Dermis blood vessel endothelial cell (primary cell): Measurements from ENCODE around the gene MTSS2. TPM values are rescaled to one million over a fixed set of nuclear protein-coding genes. Genes with fewer than 3 reads are reported as not detected.
A peak's percentile ranks its signal among the peaks of the same experiment; 100 is the strongest.

Experiments used
- DNase-seq: peaks from one replicate; pipeline ENCODE4 v3.0.0; 2010
- total RNA-seq: library from RNA; depleted of rRNA; stranded (reverse); fragments of >200 nt; gene quantifications from 2 replicates; pipeline ENCODE4 v1.2.3, GENCODE V29; 2014

MTSS2 gene
- total RNA-seq, 1 donor from 2014 or later: 20.6 TPM

DNA sequence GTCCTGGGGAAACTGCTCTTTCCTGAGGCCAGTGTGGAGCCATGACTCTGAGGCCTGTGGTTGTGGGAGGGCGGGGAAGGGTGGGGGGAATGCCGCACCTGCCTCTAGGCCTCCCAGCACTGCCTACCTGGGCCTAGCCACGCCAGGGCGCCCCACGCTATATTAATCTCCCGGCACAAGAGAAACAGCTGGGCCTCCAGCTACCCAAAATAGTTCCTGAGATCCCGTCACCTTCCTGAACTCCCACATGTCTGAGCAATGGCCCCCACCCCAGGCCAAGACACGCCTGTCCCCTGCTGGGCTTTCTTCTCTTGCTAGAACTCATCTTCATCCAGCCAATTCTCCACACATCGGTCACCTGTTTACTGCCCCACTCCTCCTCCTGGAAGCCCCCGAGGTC lies 13.0 kb upstream of the MTSS2 start:
- no peak for DNase-seq

DNA sequence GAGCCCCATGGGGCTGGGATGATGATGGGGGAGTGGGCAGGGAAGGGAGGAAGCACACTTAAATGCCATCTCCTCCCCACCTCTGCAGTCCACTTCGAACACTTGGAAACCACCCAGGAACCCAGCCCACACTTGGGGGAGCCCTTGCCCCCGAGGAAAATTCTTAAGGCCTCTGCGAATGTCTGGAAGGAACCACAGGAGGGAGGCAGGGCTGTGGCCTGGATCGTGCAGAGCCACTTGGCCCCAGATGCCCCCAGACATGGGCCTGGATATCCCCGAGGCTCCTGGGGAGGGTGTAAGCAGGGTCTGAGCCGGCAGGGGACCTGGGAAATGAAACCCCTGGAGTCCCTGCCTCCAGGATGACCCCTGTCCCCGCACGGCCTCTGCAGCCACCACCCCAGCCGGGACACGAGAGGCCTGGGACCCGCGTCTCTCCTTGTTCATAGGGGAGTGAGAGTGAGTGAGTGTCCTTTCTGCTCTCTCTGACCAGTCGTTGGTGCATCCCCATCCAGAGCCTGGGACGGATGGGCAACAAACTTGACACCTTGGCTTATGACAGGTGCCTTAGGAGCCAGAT lies 11.8 kb upstream of the MTSS2 start:
- DNase-seq: no peak

DNA sequence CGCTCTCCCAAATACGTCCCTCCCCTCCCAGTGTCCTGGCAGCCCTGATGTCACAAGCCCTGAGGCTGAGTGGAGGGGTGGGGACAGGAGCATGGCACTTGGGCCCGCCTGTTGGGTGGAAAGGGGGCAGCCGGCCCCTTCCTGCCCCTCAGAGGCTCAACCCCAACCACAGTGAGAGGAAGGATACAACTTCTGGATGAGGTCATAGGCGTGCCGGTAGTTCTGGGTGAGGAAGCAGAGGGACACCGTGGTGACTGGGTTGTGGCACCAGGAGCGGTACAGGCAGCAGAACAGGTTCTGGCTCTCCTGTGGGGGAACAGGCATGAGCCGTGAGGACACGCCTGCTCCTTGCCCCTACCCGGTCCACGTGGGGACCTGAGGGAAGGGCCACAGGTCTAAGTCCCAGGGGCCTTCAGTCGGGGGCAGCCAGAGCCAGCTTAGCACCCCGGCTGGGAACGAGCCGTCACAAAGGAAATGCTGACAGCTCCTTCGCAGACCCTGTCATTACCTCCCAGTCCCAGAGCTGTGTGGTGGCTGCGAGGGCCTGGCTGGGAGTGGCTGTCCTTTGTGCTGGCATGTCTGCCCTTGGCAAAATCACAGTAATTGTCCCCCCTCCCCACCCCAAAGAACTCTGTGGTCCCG lies 11.2 kb upstream of the MTSS2 start:
- no peak for DNase-seq

DNA sequence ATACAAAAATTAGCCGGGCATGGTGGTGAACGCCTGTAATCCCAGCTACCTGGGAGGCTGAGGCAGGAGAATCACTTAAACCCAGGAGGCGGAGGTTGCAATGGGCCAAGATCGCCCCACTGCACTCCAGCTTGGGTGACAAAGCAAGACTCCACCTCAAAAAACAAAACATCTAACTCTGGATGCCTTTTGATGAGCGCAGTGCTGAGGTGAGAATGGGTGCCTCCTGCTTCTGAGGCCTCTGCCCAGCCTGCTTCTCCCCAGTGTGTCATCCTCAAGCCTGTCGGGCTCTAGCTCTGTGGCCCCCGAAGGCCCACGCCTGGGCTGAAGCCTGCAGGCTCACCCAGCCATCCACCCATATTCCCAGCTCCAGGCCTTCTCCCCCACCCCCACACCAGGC lies 10.5 kb upstream of the MTSS2 start:
- DNase-seq: no peak

DNA sequence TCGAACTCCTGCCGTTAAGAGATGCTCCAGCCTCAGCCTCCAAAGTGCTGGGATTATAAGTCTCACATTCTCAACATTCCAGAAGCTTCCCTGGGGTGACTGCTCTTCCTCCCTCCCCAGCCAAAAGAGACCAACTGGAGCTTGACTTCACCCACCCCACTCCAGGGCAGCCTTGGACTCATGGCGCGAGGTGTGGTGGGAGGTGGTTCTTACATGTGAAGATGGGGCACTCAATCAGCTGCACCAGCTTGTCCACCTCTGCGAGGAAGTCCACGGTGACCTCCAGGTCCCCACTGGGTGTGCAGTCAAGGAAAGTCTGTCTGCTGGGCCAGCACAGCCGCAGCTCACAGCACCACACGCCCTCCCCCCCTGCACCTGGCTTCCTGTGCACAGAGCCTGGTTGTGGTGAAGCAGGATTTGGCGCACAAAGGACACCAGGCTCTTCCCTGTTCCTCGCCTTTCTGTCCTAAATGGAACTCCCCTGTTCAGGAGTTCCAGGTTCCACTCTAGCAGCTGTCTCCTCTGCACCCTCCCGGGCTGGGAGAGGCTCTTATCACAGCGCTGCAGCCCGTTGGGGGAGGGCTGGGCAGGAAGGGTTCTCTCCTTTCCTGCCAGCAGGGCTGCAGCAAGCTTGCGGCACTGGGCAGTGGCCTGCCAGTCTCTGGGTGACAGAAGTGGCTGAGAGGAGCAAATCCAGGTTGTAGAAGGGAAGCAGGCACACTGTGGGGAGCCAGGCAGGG lies 9.6 kb upstream of the MTSS2 start:
- DNase-seq: peak; percentile 78

DNA sequence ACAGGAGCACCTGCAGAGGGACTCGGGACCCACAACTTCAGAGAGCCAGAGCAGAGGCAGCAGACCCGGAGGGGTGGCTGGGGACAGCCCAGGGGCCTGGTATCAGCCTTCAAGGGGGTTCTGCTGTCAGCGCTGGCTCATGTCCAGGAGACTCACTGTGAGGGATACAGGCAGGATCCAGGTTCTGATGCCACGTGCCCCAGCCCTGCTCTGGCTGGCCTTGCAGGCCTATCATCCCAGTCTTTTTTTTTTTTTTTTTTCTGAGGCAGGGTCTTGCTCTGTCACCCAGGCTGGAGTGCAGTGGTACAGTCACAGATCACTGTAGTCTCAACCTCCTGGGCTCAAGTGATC lies 9.0 kb upstream of the MTSS2 start:
- no peak for DNase-seq

DNA sequence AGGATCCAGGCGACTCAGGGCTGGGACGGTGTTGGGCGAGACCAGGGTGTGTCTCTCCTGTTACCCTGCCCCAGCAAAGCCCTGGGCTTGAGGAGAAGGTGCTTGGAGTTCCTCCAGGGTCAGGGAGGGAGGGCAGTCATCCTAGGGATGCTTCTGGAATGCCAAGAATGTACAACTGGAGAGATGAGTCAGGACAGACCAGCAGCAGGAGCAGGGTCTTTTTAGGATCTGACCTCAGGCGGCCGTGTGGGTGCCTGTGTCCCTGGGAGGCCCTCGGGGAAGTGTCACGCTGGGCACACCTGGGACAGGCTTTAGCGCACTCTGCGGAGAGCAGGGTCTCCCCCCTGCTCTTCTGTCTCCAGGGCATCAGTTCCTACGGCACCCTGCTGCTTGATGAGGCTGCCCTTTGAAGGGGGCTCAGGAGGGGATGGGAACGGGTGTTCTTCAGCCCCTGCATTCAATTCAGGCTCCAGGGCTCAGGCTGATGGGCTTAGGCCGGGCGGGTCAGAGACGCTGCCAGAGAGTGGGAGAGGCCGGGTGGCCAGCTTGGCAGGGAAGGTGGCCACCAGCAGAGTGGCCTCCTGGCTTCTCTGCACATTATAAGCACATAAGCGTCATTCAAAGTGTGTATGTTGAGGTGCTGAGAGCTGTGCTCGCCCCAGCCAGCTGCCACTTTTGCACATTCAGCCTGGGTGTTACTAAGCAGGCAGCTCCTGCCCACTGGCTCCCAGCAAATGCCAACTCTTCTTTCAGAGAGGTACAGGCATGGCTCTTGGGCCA lies 8.4 kb upstream of the MTSS2 start:
- DNase-seq: peak; percentile 65

DNA sequence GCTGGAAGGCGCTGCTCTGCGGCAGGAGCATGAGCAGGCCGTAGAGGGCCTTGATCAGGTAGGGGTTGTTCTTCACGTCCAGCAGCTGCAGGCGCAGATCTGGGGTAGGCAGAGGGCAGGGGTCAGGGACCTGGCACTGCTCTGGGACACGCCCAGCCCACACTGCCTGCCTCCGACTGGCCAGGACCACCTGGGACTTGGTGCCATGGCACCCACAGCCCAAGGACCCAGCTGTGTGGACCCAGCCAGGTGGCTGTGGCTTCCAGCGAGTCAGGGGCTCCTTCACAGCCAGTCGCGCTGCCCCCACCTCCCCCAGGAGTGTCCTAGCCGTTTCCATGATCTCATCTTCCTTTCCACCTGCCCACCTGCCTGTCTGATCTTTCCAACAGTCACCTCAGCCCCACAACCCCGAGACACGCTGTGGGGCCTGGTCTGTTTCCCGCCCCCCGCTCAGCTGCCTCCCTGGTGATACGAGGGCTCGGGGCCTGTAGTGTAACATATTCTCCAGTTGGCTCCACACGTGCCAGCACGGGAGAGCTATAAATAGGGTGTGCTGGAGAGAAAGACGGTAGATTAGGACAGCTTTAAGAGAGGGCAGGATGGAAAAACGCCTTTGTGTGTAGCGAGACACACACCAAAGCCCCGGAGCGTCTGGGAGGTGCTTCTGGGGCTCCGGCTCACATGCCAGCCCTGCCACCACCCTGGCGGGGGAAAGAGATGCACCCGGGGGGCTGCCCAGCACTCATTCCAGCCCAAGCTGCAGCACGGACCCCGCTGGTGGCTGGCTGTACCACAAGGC lies 7.2 kb upstream of the MTSS2 start:
- DNase-seq: no peak

DNA sequence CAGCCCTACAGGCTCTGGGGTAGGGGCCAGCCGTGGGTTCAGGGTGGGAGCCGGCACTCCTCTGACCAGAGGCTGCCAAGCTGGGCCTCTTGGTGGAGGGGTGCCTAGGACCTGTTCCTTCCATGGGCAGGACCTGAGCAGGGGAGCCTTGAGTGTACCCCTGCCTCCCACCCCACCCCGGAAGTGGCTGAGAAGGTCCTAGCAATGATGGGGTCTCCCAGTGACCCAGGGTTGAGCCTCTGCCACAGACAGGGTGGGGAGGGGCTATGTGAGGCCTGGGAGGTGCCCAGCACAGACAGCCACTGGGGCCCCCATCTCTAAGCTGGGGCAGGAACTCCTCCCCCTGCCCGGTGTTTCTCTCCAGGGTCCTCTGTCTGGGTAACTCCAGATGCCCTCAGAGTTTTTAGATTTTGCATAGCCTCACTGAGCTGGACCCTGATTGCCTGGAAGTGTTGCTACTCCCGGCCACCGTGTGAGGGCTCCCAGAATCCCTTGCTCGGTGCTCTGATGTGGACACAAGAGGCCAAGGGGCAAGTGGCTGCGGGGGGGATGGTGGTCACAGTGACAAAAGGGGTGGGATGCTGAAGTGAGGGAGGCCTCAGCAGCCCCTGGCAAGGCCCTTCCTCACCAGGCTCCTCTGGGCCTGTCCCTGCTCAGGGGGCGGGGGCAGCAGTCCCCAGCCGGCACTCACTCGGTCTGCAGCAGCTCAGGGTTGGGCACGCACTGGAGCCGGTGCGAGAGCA lies 6.4 kb upstream of the MTSS2 start:
- no peak for DNase-seq

DNA sequence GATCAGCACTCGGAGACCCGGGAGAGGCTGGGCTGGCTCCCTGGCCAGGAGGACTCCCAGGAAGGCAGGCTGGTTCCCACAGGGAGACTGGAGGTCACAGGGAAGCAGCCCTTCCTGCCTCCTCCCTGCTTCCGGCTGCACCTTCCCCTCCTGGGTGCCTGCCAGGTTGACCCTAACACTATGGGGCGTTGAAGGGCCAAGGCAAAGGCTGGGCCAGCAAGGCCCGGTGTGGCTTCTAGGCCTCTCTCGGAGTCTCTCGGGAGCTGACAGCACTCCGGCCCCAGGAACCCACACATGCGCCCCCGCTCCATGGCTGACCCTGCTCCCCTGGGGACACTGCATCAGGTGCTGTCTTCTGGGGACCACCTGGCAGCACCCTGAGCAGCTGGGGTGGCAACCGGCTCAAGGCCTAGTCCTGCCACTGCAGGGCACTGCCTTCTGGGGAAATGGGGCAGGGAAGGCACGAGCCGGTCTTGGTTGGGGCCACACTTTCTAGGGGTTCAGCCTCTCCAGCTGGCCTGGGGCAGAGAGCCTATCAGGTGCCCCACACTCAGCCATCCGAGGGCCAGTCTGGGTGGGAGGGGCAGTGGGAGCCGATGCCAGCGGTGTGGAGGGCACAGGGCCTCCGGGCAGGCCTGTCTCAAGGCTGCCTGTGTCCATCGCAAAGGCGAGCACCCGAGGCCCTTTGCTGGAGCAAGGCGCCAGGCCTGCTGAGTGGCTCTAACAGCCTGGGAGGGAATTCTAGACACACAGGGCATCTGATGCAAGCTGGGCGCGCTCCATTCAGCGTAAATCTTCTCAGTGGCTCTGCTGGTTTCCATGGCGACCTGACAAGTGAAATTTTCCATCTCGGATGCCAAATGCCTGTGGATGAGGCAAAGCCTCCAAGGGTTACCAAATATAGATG lies 5.6 kb upstream of the MTSS2 start:
- DNase-seq: peak; percentile 59

DNA sequence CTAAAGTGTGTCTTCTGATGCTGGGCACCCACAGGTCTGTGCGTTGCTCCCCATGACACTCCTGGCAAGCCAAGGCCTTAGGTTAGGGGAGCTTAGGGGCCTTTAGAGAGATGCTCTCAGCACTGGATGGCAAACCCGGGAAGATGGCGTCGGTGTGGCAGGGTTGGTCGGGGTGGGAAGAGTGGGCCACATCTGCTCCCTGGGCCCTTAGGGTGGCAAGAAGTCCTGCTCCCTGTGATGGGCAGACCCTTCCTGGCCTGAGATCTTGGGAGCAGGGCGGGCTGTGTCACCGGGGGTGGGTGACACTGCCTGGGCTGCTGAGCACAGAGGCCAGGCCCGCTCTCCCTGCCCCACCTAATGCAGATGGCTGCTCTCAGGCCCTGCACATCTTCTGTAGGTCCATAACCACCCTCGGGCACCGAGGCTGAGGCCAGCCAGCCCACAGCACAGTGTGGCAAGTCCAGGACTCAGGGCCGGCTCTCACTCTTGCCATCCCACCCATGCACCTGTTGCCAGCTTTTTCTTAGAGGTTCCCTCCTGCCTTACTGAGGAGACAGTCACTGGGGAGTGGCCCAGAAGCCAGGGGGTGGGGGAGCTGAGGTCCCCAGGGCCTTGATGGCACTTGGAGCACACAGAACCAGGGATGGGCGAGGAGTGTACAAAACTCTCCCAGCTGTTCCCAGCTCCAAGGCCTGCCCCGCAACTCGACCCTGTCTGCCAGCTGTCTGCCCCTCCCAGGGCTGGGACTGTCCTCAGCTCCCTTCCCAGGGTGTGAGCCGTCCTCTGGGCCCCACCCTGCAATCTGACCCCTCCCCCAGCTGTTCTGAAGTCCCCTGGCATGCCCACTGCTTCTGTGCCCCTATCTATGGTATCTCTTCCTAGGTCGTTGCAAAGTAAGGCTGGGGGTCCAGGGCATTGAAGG lies 4.4 kb upstream of the MTSS2 start:
- DNase-seq: no peak

DNA sequence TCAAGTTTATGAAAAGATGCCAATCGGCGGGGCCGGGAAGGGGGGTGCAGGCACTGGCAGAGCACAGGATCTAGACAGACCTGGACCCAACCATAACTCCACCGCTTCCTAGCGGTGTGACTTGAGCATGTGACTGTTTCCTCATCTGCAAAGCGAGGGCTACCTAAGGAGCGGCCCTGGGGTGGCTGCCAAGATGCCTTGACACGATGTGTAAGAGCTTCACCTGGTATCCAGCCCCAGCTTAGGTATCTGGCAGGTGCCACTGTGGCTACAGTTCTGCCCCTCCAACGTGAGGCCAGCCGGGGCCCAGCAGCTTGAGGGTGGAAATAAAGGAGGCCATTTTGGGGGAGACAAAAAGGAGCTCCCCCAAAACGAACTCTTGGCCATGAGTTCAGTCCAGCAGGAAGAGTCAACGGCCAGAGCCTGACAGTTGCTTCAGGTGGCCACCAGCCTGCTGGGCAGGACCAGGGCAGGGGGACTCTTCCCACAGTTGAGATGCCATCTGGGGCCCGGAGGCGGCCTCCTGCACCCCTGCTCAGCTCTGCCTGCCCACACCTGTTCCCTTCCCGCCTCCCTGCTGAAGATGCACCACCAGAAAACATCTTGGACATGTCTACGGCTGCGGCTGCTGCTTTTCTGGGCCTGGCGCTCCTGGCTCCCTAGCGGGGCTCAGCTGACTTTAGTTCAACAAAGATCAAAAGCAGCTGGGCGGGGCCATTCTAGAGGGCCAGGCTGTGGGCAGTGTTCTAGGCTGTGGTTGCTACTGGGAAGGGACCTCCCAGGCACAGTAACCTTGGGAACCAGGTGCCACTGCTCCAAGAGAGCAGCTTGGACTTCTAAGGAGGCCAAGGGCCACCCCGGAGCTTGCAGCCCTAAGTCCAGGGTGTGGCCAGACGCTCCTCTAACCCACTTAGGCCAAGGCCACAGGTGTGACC lies 3.4 kb upstream of the MTSS2 start:
- DNase-seq: no peak

DNA sequence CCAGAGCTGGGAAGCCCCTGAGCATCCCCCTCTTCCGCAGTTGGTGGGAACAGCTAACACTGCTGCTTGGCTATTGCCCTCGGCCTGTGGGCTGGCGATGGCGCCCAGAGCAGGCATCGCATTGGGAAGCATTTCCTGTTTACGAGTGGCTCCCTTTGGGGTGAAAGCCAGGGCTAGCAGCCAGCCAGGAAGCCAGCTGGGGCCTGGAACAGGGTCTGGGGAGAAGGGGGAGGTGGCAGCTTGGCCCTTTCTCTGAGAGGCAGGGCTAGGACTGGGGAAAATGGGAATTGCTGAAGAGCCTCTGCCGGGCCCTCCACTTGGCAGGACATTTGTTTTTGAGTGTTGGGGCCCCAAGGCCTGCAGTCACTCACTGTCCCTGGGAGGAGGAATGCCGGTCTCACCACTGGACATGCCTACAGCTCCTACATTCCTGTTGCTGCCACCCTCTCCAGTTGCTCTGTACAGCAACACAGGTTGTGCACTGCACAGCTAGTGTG lies 2.4 kb upstream of the MTSS2 start:
- peak; percentile 83 for DNase-seq

DNA sequence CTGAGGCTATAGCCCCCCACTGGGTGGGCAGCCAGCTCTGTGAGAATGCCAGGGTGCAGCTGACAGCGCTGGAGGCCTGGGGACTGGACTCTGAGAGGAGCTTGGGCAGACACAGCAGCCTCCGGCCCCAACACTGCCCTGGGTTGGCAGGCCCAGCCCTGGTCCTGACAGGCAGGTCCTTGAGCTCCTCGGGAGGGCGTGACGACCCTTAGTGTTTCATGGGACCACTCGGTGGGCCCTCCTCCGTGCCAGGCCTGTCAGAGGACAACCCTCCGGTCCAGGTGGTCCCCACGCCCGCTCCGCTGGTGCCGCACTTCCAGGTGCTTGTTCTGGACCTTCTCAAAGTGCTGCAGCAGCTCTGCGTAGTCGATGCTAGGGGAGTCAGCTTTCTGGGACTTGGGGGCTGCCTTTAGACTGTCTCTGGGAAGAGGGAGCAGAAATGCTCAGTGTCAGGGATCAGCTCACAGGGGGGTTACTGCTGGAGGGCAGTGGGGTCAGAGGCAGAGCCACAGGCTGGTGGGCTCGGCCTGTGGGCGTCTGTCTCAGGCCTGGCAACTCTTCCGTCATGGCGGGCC lies 1.9 kb upstream of the MTSS2 start:
- DNase-seq: no peak

DNA sequence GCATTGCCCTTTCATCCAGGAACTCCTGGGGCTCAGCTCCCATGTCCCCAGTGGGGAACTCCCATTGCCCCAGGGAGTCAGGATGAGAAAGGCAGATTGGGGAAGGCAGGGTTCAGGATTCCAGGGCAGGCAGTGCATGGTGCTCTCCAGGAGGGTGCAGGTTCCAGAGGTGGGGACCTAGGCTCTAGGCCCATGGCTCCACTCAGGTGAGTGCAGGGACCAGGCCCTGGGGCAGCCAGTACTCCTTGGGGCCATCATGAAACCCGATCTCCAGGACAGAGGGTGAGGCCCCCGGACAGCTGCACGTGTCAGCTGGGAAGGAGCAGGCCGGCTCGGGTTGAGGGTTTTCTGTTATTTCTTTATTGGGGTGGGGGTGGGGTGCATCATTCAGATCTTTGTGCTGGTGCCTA lies 1.3 kb upstream of the MTSS2 start:
- DNase-seq: no peak

DNA sequence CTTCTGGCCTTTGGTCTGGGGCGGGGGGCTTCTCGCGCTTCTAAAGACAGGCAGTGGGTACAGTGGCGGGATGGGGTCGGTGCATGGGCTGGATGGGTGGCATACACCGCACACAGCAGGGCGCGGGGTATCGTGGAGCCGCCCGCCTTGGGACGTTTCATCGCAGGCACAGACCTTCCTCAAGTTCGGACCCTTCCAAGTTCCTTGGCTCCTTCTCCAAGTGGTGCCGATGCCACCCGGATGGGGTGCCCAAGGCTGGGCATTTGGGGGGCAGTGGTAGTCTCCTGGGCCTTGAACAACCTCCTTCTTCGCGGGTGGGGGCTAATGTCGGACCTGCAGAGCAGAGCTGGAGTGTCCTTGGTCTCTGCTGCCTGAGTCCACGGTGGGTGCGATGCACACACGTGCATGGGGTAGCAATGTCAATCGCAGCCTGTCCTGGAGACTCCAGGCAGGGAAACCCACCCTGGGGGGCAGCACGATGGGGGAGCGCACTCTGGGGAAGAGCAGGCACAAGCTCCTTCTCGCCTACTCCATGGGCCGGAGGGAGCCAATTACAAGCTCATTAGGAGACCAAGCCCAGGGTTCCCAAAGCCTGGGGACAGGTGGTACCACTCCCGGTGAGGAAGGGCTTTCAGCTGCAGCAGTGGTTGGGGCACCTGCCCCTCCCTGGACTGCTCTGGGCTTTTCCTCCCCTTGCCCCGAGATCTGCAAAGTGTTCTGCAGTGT lies 686 bp upstream of the MTSS2 start:
- DNase-seq: no peak
